CD4-positive, alpha-beta T cell (primary cell): ENCODE measurements around the gene MUC2. TPM values are rescaled to one million over a fixed set of nuclear protein-coding genes. Genes with fewer than 3 reads are reported as not detected.

Experiments
- ATAC-seq: fragments of 200-7000 bp; cut with Tn5 transposase; one replicate; pipeline ENCODE4 v1.10.0; 2022; ENCODE audit warnings: mild to moderate bottlenecking; ENCODE audit not compliant: poor library complexity
- CTCF ChIA-PET: fragments of 350-600 bp; sonication (Branson Sonifier 250); formaldehyde crosslinking; loops from one replicate; lab custom pipeline; 2021; ENCODE audit warnings: antibody characterized with exemption, inconsistent platforms; lab: Charles Lee
- POLR2A ChIA-PET: fragments of 350-600 bp; sonication (Branson Sonifier 250); formaldehyde crosslinking; loops from one replicate; lab custom pipeline; 2021; ENCODE audit warnings: antibody characterized with exemption, inconsistent platforms; lab: Charles Lee
- DNase-seq, 14 experiments: peaks; one replicate each; pipeline ENCODE4 v3.0.0-alpha.2; 2013 to 2020; ENCODE audit warnings: mixed read lengths in 2 of 14
- H3K27ac ChIP-seq, 2 donors: one replicate each; pipeline versions ENCODE4 v1.5.1 to v1.7.0; 2013; ENCODE audit warnings: low read length in 2 of 2, low read depth in 1 of 2, mild to moderate bottlenecking in 1 of 2
- H3K27me3 ChIP-seq, 2 experiments: 1 replicate in 1 of 2; 2 replicates in 1 of 2; pipeline versions ENCODE4 v1.6.1 to v1.7.0; 2013; ENCODE audit warnings: low read length in 2 of 2, control low read depth in 1 of 2, mild to moderate bottlenecking in 1 of 2, moderate library complexity in 1 of 2; ENCODE audit not compliant: insufficient read depth in 2 of 2, control insufficient read depth in 1 of 2
- H3K36me3 ChIP-seq: one replicate; pipeline ENCODE4 v1.6.1; 2013; ENCODE audit warnings: low read length, control low read depth; ENCODE audit not compliant: insufficient read depth
- H3K4me1 ChIP-seq: one replicate; pipeline ENCODE4 v1.6.1; 2013; ENCODE audit warnings: low read length, control low read depth; ENCODE audit not compliant: insufficient read depth
- H3K4me3 ChIP-seq: one replicate; pipeline ENCODE4 v1.5.1; 2013; ENCODE audit warnings: mild to moderate bottlenecking, low read length, moderate library complexity
- H3K9me3 ChIP-seq, 2 experiments: 1 replicate in 1 of 2; 2 replicates in 1 of 2; pipeline versions ENCODE4 v1.6.1 to v1.7.0; 2013; ENCODE audit warnings: low read length in 2 of 2, mild to moderate bottlenecking in 2 of 2, control low read depth in 1 of 2, moderate library complexity in 1 of 2; ENCODE audit not compliant: control insufficient read depth in 1 of 2, insufficient read depth in 1 of 2
- H3K27ac Mint-ChIP-seq: one replicate; pipeline ENCODE4 v1.8.0; 2020; ENCODE audit warnings: mixed read lengths
- H3K27me3 Mint-ChIP-seq: one replicate; pipeline ENCODE4 v1.8.0; 2021; ENCODE audit warnings: mixed read lengths
- H3K36me3 Mint-ChIP-seq: one replicate; pipeline ENCODE4 v1.8.0; 2021; ENCODE audit warnings: low read depth, mixed read lengths
- H3K4me1 Mint-ChIP-seq: one replicate; pipeline ENCODE4 v1.8.0; 2021; ENCODE audit warnings: low read depth, mixed read lengths
- H3K4me3 Mint-ChIP-seq: one replicate; pipeline ENCODE4 v1.8.0; 2020; ENCODE audit warnings: mild to moderate bottlenecking, mixed read lengths
- H3K9me3 Mint-ChIP-seq: one replicate; pipeline ENCODE4 v1.8.0; 2020; ENCODE audit warnings: mixed read lengths
- intact Hi-C, 2 experiments: fragments of 100-400 bp; cut with DNase I in 1 of 2; cut with micrococcal nuclease in 1 of 2; formaldehyde crosslinking; loops; one replicate each; pipeline versions ENCODE4 v1.15.1 to v1.9.0; 2023 to 2025; cut with DNase I, micrococcal nuclease
- total RNA-seq, 174 experiments: library from RNA in 2 of 174; stranded (reverse) in 2 of 174; gene quantifications; one replicate each; pipeline ENCODE4 v1.2.3 and lab custom pipeline; 2021 to 2026
- TF ChIP-seq, protein P1 (sequence below): fragments of 200-600 bp; IDR thresholded peaks from one replicate; pipeline ENCODE4 v1.8.0; 2022; ENCODE audit warnings: antibody characterized with exemption, mild to moderate bottlenecking

Gene MUC2
- total RNA-seq, 2 experiments from 2014 or later = not detected

DNA sequence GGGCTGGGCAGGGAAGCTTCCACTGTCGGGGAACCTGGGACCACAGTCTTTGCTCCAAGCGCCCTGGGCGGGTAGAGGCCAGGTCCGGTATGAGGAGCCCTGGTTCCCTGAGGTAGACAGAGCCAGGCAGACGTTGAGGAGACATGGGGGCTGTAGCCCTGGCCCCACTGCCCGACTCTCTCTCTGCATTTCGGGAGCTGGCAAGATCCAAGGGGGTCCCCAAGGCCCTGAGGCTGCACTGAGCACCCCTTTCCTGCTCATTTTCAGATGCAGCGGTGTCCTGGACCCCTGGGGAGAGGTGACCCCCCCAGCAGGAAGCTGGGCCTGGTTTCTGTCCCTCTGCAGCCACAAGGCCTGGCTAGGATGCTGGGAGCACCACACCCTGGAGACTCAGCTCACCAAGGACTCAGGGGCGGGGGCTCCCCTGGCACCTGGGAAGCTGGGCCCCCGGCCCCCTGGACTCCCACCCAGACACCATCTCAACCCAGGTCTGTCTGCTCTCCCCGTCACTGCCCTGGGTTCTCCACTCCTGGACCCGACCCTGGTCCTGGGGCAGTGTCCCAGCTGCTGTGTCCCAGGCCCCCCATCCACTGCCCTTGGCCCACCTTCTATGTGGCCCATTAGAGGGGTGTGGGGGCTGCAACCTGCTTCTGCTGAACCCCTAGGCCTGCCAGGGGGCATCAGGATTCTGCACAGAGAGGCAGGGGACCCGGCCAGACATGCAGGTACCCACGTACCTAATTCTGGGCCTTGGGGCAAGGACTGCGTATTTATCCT lies 23.1 kb upstream of the MUC2 start:
- no peak overlapping the region for H3K4me3 Mint-ChIP-seq
- no peaks in the 10 kb centered on the region for H3K36me3 Mint-ChIP-seq
- no peaks in the 10 kb centered on the region for H3K9me3 Mint-ChIP-seq
- no peak for DNase-seq
- Histone ChIP-seq H3K27me3 (peaks cover 5 to 11% of the 10 kb centered on the region in 2 experiments), H3K4me1 (peaks cover 10% of the 10 kb centered on the region), H3K27ac (no peak overlapping the region), H3K9me3 (no peaks in the 10 kb centered on the region), H3K36me3 (no peaks in the 10 kb centered on the region), H3K4me3 (no peak overlapping the region)
- intact Hi-C loops = loop anchor here in 1 of 2 experiments (1.0 kb wide), 1 partner anchor 203 kb away; no protein-coding TSS in a partner anchor
- H3K27ac Mint-ChIP-seq = no peak overlapping the region
- ChIA-PET CTCF (interaction anchor here (1.6 kb wide), 1 partner anchor 203 kb away, joined by 11 read pairs; no protein-coding TSS in a partner anchor), POLR2A (no interaction called here)
- ATAC-seq = no peak
- peaks cover 5% of the 10 kb centered on the region for H3K27me3 Mint-ChIP-seq
- no peaks in the 10 kb centered on the region for H3K4me1 Mint-ChIP-seq
- TF ChIP-seq, protein P1, sequence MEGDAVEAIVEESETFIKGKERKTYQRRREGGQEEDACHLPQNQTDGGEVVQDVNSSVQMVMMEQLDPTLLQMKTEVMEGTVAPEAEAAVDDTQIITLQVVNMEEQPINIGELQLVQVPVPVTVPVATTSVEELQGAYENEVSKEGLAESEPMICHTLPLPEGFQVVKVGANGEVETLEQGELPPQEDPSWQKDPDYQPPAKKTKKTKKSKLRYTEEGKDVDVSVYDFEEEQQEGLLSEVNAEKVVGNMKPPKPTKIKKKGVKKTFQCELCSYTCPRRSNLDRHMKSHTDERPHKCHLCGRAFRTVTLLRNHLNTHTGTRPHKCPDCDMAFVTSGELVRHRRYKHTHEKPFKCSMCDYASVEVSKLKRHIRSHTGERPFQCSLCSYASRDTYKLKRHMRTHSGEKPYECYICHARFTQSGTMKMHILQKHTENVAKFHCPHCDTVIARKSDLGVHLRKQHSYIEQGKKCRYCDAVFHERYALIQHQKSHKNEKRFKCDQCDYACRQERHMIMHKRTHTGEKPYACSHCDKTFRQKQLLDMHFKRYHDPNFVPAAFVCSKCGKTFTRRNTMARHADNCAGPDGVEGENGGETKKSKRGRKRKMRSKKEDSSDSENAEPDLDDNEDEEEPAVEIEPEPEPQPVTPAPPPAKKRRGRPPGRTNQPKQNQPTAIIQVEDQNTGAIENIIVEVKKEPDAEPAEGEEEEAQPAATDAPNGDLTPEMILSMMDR = no peak

DNA sequence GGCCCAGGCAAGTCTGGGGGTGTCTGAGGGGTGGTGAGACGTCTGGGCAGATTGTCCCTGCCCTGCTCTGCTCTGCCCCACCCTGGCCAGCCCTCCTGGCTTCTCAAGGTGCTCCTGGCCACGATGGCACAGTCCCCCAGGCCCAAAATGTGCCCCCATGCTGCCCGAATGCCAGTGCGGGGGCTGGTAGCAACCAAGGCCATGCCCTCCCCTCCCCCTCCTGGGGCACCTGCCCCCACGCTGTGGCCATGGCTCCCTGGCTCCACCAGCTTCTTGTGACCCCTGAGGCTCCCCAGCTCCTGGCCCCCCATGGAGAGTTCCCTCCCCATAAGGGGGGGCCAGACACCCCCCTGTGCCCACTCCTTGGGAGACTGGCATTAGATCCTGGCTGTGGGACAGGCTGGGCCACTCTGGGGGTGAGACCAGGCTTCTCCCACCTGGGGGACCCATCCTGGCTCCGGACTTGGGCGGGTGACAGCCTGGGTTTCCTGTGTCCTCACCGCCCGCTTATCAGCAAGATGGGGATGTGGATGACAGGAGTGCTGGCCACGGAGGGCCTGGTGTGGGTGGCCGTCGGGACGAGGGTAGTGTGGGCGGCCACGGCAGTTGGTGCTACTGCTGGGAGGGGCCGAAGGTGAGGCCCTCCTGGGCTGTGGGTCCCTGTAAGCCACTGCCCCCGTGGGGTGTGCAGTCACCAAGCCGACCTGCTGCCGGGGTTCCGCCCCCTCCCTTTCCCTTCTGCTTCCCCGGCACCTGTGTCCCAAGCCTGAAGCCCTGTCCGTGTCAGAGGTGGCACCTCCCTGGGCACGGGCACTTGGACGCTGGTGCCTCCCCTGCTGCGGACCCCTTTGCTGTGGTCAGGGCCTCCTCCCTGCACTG lies 22.3 kb upstream of the MUC2 start:
- H3K9me3 ChIP-seq = no peaks in the 10 kb centered on the region
- H3K36me3 ChIP-seq = no peaks in the 10 kb centered on the region
- ATAC-seq = no peak
- no peak overlapping the region for H3K27ac Mint-ChIP-seq
- no peak overlapping the region for H3K4me3 ChIP-seq
- H3K4me1 ChIP-seq = peaks cover 10% of the 10 kb centered on the region
- no peaks in the 10 kb centered on the region for H3K27me3 Mint-ChIP-seq
- intact Hi-C loops = no loop called here
- TF ChIP-seq, protein P1 = no peak
- ChIA-PET POLR2A (no interaction called here), CTCF (interaction anchor here (1.6 kb wide), 1 partner anchor 204 kb away, joined by 11 read pairs; no protein-coding TSS in a partner anchor)
- no peaks in the 10 kb centered on the region for H3K36me3 Mint-ChIP-seq
- H3K4me3 Mint-ChIP-seq = no peak overlapping the region
- H3K27ac ChIP-seq = no peak overlapping the region
- no peaks in the 10 kb centered on the region for H3K9me3 Mint-ChIP-seq
- peaks cover 5 to 11% of the 10 kb centered on the region in 2 experiments for H3K27me3 ChIP-seq
- no peaks in the 10 kb centered on the region for H3K4me1 Mint-ChIP-seq
- DNase-seq = peak in 1 of 14 experiments; percentile 31

DNA sequence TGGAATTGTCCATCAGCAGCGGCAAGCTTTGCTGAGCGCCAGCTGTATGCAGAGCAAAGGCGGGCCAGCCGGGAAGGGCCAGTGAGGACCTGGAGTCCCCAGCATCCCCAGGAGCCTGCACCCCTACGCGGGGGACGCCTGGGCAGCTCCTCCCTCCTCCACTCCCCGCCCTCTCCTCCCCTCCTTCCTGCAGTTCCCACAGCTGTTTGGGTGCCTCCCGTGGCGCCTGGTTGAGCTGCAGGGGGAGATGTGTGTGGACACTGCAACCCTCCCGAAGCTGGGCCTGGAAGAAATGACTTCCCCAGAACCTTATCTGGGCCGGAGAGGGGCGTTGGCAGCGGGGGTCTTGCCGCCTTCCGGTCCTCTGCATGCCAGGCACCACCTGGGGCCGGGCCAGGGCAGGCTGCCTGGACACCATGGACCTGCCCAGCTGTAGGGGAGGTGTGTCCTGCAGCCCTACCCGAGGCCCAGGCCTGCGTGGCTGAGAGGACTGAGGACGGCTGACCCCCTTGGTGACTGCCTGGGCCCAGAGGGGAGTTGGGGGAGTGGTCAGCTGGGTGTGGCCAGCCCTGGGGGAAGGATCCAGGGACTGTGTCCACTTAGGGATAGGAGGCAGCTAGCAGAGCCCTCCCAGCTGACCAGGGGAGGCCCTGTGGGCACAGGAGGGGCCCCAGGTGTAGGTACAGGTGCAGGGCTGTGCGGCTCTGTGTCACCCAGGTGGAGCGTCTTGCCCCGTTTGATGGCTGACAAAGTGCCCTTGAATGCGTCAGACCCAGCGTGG lies 21.4 kb upstream of the MUC2 start:
- intact Hi-C loops = no loop called here
- no peak overlapping the region for H3K4me3 ChIP-seq

More for the DNA sequence above, 21.4 kb upstream of the MUC2 start:
- peaks cover 10% of the 10 kb centered on the region for H3K4me1 ChIP-seq
- no peak overlapping the region for H3K27ac Mint-ChIP-seq
- H3K27me3 ChIP-seq = peaks cover 5 to 14% of the 10 kb centered on the region in 2 experiments
- H3K4me1 Mint-ChIP-seq = no peaks in the 10 kb centered on the region
- H3K27ac ChIP-seq = no peak overlapping the region
- no peaks in the 10 kb centered on the region for H3K36me3 Mint-ChIP-seq
- no peaks in the 10 kb centered on the region for H3K9me3 Mint-ChIP-seq
- H3K9me3 ChIP-seq = no peaks in the 10 kb centered on the region
- no peak for ATAC-seq
- H3K4me3 Mint-ChIP-seq = no peak overlapping the region
- TF ChIP-seq, protein P1 = no peak
- H3K27me3 Mint-ChIP-seq = peaks cover 4% of the 10 kb centered on the region
- no peak for DNase-seq
- ChIA-PET CTCF (no interaction called here), POLR2A (no interaction called here)
- H3K36me3 ChIP-seq = no peaks in the 10 kb centered on the region
